Hindlimb muscle (tissue), 1 donor: ENCODE data around the gene DERL2. TPM values are rescaled to one million over a fixed set of nuclear protein-coding genes. Genes with fewer than 3 reads are reported as not detected.

Experiments
- DNase-seq: peaks from one replicate; pipeline ENCODE4 v3.0.0-alpha.2; 2013
- polyA plus RNA-seq: library from polyadenylated mRNA; unstranded; fragments of 120-200 nt; gene quantifications from one replicate; pipeline ENCODE4 v1.2.1, GENCODE V29; 2013; ENCODE audit not compliant: insufficient read length

DERL2 gene
- polyA plus RNA-seq = 43.8 TPM

DNA sequence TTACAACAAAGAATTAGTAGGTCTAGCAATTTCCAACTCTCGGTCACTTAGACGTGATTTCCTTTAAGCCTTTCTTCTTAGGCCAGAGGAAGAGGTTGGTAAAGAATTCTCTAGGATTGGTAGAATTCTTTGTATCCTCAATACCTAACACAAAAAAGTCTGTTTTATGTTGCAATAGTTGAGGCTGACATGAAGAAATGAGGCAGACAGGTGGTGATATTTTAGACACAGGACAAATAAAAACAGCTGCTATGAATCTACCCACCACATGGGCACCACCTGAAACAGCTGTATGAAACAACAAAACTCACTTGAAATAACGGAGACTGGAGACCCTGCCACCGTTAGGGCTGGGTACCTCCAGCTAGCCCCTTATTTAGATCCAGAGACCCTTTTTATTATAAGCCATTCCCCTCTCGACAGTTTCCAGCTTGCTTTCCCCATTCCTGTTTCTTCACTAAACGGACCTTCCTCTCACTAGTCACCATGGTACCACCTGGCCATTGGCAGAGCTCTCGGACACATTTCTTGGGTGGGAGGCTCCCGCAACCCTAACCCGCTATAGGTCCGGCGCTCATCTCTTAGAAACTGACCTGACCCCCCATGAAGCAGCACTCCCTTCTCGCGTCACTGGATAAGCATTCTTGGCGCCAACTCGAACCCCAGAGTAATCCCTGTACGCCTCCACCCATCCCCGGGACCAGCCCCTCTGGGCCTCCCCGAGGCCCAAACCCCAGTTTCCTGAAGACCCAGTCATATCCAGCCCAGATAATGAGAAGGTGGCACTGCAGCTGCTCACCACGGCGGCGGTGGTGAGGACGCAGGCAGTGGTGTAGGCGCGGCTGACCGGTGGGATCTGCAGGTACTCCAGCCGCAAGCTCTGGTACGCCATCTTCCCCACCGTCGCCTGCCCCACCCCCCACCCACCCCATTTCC lies at the start of gene DERL2:
TSS of gene DERL2 (minus strand) at position 909 of the 936 bp plus-strand sequence. CDS start at position 892, 17 bp downstream.
- DNase-seq = no peak

DNA sequence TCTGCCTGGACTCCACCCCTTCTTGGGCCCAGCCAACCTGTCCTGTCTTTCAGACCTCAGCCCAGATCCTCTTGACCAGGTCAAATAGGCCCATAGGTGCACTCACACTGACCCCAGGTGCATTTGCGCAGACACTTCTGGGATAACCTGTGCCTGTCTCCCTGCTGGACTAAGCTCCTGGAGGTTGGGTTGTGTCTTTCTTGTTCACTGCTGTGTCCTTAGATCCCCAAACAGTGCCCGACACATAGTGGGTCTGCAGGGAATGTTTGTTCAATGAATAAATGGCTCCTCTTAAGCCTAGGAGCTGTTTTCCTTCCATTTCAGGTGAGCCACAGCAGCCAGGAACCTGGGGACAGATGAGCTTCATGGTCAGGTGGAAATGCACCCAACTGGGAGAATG lies 49.5 kb upstream of the DERL2 start:
- DNase-seq = no peak

DNA sequence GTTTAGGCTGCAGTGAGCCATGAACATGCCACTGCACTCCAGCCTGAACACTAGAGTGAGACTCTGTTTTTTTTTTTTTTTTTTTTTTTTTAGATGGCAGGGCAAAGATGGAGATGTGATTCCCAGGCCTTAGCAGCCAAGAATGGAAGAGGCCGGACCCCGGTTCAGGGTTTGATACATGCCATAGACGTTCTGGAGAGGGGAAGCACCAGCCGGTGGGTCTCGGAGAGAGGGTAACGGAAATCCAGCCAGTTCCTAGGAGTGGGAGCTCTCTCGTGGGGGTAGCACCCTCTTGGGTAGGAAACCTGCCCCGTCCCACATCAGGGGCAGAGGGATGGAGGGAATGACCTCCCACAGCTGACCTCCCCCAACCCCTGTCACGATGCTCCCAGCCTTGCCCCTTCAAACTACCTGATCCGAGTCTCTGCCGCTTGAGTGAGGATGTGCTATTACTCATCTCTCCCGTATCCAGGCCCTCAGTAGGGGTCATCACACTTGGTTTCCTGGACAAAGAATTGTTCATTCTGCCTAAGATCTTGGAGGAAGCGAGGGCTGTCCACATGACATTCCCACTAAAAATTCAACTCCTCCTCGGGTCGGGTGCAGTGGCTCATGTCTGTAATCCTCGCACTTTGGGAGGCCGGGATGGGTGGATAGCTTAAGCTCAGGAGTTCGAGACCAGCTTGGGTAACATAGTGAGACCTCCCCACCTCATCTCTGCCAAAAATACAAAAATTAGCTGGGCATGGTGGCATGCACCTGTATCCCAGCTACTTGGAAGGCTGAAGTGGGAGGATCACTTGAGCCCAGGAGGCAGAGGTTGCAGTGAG lies 47.7 kb upstream of the DERL2 start:
- no peak for DNase-seq

DNA sequence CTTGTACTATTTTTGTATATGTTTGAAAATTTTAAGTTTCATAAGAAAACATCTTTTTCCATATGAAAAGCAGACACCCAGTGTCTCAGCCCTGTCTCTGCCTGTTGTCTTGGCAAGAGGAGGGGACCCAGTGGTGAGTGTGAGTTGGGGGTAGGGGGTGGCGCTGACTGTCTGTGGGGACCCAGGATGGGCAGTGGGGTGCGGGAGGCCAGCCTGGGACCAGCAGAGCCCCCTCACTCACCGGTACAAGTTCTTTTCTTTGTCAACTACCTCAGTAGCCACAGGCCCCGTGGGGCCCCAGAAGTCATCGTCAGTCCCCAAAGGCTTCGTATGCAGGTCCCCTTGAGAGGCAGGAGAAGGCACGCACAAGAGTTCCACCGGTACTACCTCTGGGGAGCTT lies 46.6 kb upstream of the DERL2 start:
- no peak for DNase-seq

DNA sequence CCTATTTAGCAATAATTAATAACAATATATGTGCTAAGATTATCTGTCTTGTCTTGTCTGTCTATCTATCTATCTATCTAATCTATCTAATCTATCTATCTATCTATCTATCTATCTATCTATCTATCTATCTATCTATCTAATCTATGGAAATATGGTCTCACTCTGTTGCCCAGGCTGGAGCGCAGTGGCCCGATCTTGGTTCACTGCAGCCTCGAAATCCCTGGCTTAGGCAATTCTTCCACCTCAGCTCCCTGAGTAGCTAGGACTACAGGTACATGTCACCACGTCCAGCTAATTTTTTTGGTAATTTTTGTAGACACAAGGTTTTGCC lies 45.1 kb upstream of the DERL2 start:
- no peak for DNase-seq

DNA sequence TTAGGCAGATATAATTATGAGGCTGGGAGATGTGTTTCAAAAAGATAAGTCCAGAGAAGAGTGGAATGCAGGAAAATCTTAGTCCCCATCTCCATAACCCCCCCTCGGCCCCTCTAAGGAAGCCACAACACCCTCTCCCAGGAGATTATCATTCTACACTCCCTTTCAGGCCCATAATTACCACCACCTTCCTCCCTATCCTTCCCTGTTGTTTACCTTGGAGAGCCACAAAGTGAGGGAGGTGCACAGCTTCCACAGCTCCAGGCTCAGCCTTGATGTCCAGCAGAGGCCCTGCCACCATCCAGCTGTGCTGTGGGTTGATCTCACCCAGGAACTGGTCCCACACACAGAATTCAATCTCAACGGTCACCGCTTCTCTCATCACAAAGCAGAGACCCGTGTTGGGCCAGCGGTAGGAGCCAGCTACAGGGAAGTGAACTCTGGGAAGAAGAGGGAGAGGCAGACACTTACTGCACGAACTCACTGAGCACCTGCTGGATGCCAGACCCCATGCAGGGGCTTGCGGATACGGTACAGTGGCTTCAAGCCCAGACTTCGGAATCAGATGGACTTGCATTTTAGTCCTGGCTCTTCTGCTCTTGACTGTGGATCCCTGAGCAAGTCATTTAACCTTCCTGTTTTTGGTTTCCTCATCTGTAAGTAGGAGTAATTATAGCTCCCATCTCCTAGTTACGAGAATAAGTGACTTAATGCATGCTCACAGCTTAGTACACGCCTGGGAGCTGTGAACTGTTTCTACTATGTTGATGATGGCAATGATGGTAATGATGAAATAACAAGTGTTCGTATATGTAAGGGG lies 44.5 kb upstream of the DERL2 start:
- DNase-seq = no peak

DNA sequence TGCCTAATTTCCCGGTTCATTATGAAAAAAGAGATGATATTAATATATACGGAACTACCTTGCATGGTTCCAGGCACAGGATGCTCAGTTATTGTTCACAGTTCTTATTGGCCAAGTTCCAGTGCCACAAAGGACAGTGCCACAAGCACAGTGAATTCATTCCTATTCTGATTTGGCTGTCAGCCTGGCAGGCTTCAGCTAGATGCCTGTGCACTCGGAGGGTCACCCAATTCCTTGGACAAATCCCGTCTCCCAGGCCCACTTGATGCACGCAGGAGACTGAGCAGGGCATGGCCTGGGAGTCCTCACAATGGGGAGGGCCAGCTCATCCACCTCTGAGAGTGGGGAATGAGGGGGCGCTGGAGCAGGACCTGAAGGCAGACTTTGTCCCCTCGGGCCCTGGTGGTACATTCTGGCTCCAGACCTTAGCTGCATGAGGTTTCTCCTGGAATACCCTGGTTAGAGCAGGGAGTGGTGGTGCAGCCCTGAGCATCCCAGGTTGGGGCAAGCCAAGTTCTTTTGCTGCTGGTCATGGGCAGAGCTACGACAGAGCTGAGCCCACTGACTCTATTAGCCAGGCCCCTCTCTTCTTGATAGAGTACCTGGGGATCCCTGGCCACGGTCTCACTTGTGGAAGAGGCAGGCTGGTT lies 41.7 kb upstream of the DERL2 start:
- no peak for DNase-seq

DNA sequence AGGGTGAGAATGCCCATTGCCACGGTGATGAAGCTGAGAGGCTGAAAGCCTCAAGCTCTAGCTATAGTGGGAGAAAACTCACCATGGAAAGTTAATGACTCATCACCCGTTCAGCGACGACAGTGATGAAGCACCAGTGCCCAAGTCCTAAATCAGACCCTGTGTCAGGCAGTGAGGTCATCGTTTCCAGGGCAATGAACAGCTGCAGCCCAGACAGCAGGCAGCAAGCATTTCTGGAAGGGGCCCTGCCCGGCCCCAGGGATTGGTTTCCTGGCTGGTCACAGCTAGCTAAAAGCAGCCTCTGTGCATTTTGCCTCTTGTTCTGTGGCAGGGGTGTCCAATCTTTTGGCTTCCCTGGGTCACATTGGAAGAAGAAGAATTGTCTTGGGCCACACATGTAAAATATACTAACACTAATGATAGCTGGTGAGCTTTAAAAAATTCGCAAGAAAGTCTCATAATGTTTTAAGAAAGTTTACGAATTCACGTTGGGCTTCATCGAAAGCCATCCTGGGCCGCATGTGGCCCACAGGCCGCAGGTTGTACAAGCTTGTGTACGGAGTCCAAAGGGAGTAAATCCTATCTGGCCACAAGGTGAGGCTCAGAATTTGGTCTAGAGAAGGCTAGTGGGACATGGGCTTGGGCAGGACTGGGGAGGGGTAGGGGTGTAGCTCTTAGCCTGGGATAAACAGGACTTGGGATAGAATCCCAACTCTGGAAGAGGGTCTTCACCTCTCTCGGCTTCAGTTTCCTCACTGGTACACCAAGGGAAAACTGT lies 41.0 kb upstream of the DERL2 start:
- peak; percentile 67 for DNase-seq

DNA sequence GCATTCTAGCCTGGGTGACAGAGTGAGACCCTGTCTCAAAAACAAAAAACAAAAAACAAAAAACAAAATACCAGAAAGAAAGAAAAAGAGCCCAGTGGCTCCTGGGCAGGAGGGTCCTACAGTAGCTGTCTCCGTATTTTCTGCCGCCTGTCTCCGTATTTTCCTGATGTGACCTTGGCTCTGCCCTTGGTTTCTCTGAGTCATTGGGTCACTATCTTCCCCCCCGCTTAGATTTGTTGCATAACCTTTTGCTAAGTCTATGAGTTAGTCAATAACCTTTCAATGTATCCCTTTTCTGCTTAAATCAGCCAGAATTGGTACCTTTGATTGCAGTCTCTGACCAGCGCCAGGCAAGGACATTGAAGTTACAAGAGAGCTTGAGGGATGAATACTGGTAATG lies 37.3 kb upstream of the DERL2 start:
- DNase-seq = no peak

DNA sequence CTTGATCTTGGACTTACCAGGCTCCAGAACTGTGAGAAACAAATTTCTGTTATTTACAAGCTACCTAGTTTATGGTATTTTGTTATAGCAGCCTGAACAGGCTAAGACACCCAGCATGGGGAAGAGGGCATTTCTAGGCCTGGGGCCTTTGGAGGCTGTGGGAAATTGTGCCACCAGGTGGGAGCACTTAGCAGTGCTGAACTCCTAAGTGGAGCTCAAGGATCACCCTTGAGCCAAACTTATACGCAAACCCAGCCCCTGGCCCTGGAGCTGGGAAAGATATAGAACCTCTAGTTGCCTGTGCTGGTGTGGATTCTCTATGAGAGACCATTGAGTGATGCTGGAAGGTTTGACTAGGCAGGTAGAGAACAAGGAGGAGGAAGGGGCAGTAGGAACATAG lies 36.5 kb upstream of the DERL2 start:
- no peak for DNase-seq

DNA sequence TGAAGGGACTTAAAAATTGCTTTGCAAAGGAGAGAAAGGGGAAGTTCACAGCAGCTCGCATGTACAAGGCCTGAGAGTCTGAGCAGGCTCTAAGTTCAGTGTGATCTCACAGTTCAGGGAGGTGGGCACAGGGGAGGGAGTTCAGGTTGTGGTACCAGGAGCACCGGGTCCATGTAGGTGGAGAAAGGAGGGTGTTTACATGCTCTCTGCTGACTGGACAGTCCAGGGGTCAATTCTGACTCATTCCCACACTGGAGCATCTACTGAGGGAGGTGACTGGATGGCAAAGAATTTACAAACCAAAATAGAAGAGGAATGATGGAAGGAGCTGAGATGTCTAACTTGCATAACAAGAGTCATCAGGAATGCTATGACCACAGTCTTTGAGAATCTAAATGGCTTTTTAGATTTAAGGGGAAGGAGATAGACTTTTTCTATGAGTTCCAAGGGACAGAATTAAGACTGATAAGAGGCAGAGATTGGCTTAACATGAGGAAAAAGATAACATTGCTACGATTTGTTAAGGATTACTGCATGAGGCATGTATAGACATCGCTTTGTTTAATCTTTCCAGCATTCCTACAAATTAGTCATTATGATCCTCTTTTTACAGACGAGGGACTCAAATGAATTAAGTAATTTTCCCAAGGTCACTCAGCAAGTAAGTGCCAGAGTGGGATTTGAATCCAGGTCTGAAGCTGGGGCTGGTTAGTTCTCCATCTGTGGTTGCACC lies 30.2 kb upstream of the DERL2 start:
- DNase-seq = no peak

DNA sequence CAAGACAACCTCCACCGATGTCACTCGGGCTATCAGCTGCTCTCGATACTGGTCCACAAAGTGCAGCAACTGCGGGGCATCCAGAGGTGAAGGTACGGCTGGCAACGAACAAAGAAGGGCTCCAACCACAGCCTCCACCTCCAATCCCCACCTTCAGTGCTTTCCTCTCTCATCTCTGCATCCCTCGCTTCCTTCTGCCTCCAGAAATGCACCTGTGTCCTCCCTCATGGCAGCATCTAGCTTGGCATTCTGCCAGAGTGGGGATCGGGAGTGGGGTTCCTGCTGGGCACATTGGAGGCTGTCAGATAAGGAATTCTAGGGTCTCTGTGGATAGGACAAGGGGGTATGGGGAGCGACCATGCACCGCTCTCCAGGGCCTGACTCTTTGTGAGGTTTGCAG lies 29.0 kb upstream of the DERL2 start:
- DNase-seq = no peak

DNA sequence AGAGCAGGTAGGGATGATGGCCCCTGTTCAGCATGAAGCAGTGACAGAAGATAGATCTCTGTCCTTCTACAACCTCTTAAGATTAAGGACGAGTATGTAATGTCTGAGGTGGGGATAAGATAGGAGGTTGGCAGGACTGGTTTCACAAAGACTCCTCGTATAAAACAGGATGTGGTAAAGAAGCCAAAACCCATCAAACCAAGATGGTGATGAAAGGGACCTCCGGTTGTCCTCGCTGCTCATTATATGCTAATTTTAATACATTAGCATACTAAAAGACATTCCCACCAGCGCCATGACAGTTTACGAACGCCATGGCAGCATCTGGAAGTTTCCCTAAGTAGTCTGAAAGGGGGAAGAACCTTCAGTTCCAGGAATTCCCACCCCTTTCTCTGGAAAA lies 27.6 kb upstream of the DERL2 start:
- DNase-seq = no peak

DNA sequence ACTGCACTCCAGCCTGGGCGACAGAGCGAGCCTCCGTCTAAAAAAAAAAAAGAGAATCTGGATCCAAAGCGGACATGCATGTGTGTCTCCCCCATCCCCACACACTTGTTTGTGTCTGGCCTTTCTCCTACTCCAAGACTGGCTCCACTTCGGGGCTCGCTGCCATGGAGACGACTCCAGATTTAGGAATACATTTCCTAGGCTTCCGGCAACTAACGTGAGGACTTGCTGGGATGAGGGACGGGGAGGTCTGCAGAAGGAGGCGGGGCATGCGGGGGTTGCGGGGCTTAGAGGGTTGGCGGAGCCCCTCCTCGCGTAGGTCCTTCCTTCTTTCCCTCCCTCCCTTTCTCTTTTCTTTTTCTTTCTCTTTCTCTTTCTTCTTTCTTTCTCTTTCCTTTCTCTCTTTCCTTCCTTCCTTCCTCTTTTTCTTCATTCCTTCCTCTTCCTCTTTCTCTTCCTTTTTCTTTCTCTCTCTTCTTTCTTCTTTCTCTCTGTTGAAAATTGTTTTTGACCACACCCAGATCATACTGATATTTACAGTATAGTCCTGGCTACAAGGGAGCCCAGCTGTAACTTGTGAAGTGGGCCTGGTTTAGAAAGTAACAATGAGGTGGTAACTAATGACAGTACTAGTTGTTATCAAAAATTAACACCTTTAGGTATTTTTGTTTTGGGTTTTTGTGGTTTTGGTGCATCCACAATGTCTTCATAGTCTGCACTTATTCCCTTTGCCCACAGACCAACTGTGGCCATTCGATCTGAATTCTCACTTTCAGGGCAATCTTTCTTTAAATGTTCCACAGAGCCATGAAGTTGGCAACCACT lies 25.6 kb upstream of the DERL2 start:
- DNase-seq = no peak

DNA sequence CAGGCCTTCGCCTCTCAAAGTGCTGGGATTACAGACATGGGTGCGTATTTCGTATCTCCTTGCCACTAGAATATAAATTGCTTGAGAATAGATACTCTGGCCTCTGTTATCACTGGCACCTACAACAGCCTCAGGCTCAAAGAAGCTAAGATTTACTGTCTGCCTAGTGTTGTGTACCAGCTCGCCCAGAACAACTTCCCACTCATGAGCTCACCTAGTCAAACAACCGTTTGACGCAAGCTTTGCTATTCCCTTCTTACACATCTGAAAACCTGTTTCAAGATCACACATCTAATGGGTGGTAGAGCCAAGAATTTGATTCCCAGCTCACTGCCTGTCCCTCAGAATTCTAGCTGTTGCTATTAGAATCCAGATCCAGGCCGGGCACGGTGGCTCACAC lies 24.8 kb upstream of the DERL2 start:
- DNase-seq = no peak

DNA sequence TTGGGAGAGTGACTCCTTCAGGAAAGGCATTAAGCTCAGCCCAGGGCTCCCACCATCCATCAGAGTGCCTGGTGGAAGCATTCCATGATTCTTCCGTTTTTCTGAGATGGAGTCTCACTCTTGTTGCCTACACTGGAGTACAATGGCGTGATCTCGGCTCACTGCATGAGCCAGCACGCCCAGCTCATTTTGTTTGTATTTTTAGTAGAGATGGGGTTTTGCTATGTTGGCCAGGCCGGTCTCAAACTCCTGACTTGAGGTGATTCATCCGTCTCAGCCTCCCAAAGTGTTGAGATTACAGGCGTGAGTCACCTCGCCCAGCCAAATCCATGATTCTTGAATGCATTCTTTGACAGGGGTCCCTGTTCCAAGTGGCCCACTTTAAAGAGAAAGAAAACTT lies 23.5 kb upstream of the DERL2 start:
- DNase-seq = no peak

DNA sequence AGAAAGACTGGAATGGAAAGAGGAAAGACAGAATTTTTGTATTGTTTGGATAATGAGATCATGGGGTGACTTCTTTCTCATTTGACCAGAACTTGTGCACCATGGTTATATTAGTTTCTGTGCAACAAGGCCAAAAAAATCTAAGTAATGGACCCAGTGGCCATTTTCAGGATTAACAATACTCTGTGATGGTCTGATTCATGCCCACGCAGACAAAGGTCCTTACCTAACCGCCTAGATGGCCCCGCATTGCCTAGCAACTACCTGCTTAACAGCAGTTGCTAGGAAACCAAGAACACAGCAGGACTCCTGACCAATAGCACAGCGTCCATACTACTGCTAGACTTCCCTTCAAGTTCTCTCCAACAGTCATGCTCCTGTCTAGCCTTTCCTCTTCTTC lies 22.8 kb upstream of the DERL2 start:
- no peak for DNase-seq

DNA sequence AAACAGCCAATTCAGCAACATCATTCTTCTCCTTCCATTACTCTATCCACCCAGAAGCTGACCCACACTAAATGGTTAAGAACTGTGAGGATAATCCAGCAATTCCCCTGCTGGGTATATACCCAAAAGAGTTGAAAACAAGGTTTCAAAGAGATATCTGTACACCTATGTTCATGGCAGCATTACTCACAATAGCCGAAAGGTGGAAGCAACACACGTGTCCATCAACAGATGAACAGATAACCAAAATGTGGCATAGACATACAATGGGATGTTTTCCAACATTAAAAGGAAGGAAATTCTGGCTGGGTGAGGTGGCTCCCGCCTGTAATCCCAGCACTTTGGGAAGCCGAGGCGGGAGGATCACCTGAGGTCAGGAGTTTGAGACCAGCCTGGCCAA lies 20.3 kb upstream of the DERL2 start:
- DNase-seq = no peak

DNA sequence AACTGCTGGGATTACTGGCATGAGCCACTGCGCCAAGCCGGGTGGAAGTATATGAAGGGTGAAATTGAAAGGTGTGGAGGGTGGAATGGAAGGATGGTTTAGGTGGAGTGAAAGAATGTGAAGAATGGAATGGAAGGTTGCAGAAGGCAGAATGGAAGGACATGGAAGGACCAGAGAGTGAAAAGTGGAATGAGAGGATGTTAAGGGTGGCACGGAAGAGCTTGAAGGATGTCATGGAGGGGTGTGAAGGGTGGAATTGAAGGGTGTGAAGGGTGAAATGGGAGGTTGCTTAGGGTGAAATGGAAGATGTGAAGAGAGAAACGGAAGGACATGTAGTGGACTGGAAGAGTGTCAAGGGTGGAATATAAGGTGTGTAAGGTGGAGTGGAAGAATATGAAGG lies 16.6 kb upstream of the DERL2 start:
- DNase-seq = no peak

DNA sequence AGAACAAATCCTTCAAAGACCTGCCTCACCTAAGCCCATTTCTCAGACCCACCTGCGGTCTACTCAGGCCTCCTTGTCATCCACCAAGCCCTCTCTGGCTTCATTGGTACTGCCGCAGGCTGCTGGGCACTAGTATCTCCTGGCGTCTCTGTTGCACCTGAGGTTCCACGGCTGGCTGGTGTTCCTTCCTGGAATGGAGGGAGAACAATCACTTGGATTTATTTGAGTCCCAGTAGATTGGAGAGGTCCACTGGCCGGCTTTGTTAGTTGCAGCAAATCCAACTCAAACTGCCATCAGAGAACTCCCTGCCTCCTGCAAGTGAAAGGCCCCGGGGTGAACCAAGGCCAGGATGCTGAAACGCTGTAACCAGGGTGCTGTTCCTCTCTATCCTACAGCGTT lies 15.7 kb upstream of the DERL2 start:
- no peak for DNase-seq
